CMK (cell line): ENCODE data around the gene DNAAF3.
"Not testable (repeated sequence)": the region's sequence is repeated elsewhere in the genome, so short reads cannot be mapped to it uniquely, and the experiment has no call there.

Experiments
- DNase-seq: peaks from one replicate; pipeline ENCODE4 v3.0.0-alpha.2; 2010; ENCODE audit warnings: low read depth

The DNAAF3 gene

GRCh38 chr19:55166530-55167268 lies at the start of gene DNAAF3:
TSS of gene DNAAF3 (minus strand) at chr19:55166613. CDS start at chr19:55166413, 200 bp downstream.
- peak; percentile 98 for DNase-seq

GRCh38 chr19:55213547-55213946 lies 47.1 kb upstream of the DNAAF3 start:
- no peak for DNase-seq

- DNase-seq = peak; percentile 33
These were observed 46.0 kb upstream of the DNAAF3 start for GRCh38 chr19:55212447-55212846.

- DNase-seq = no peak
These were observed 43.5 kb upstream of the DNAAF3 start for GRCh38 chr19:55209693-55210472.

GRCh38 chr19:55208880-55209692 lies 42.7 kb upstream of the DNAAF3 start, which contains the start of gene PTPRH:
TSS of gene PTPRH (minus strand) at chr19:55209501. CDS start at chr19:55209433, 68 bp downstream.
- DNase-seq = no peak

- DNase-seq = peak; percentile 35
These were observed 40.5 kb upstream of the DNAAF3 start for GRCh38 chr19:55206664-55207500.

- not testable (repeated sequence) for DNase-seq
These were observed 35.8 kb upstream of the DNAAF3 start for GRCh38 chr19:55202199-55202598.

- no peak for DNase-seq
These were observed 33.3 kb upstream of the DNAAF3 start for GRCh38 chr19:55199620-55200204.

GRCh38 chr19:55198651-55199050 lies 32.2 kb upstream of the DNAAF3 start:
- DNase-seq = no peak

GRCh38 chr19:55197528-55197927 lies 31.1 kb upstream of the DNAAF3 start:
- DNase-seq = no peak

GRCh38 chr19:55196803-55197202 lies 30.4 kb upstream of the DNAAF3 start:
- DNase-seq = no peak

- DNase-seq = no peak
These were observed 27.1 kb upstream of the DNAAF3 start for GRCh38 chr19:55193481-55193880.

GRCh38 chr19:55189403-55189835 lies 23.0 kb upstream of the DNAAF3 start:
- no peak for DNase-seq

- DNase-seq = no peak
These were observed 22.2 kb upstream of the DNAAF3 start for GRCh38 chr19:55188625-55189024.

- DNase-seq = no peak
These were observed 19.7 kb upstream of the DNAAF3 start for GRCh38 chr19:55186080-55186479.

- DNase-seq = no peak
These were observed 15.3 kb upstream of the DNAAF3 start for GRCh38 chr19:55181740-55182139.

- no peak for DNase-seq
These were observed 13.4 kb upstream of the DNAAF3 start, which contains the start of gene SYT5 for GRCh38 chr19:55179606-55180484. TSS of gene SYT5 (minus strand) at chr19:55180289. CDS start at chr19:55179041, 1,248 bp downstream.

- DNase-seq = peak; percentile 74
These were observed 12.6 kb upstream of the DNAAF3 start for GRCh38 chr19:55178781-55179599.

GRCh38 chr19:55176076-55176475 lies 9.7 kb upstream of the DNAAF3 start:
- DNase-seq = no peak
